A549 treated with Mapracorat at 1 μM for 4 hours (cell line): ENCODE data around the gene RANBP10. TPM values are rescaled to one million over a fixed set of nuclear protein-coding genes. Genes with fewer than 3 reads are reported as not detected.

Source experiments
- total RNA-seq: library from RNA; stranded (reverse); fragments of 200-300 nt; extraction: Qiagen RNA extraction; gene quantifications from 5 replicates; pipeline ENCODE4 v1.2.3, GENCODE V29; 2022

RANBP10 gene
- 8.0 to 9.6 TPM (median 8.5 TPM) in 5 replicates for total RNA-seq

DNA sequence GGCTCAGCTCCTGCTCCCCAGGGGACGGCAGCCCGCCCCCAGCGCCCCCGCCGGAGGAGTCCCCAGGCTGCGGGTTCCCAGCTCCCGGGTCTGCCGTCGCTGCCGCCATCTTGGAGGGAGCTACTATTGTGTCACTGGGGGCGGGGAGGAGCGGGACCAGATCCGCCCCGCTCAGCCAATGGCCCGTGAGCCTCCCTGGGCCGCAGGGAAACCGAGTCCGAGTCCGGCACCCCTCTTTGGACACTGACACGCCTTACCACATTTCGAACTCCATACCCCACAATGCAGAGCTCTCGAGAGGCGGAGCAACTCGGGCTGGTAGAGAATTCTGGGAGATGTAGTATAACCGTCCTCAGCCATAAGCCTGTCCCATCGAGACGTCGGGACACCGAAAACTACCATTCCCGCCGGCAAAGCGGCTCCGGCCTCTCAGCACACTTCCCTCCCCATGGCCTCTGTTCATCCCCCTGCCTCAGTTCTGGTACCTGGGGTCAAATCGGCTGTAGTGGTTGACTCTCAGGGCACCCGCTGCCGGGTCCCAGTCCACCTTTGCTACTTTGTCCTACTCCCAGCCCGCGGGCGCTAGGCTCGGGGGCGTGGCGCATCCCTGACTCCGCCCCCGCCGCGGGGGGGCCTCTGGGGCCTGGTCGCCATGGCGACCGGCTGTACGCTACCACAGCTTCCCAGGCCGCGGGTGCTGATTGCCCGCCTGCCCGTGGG lies at the start of gene RANBP10, which contains the start of gene TSNAXIP1:
Gene RANBP10 (minus strand): TSS at position 133 of the 720 bp plus-strand sequence. CDS start 24 bp downstream, at position 109.
Gene TSNAXIP1 (plus strand): TSS at position 462 of the 720 bp plus-strand sequence. CDS start 261 bp downstream, outside the sequence.

DNA sequence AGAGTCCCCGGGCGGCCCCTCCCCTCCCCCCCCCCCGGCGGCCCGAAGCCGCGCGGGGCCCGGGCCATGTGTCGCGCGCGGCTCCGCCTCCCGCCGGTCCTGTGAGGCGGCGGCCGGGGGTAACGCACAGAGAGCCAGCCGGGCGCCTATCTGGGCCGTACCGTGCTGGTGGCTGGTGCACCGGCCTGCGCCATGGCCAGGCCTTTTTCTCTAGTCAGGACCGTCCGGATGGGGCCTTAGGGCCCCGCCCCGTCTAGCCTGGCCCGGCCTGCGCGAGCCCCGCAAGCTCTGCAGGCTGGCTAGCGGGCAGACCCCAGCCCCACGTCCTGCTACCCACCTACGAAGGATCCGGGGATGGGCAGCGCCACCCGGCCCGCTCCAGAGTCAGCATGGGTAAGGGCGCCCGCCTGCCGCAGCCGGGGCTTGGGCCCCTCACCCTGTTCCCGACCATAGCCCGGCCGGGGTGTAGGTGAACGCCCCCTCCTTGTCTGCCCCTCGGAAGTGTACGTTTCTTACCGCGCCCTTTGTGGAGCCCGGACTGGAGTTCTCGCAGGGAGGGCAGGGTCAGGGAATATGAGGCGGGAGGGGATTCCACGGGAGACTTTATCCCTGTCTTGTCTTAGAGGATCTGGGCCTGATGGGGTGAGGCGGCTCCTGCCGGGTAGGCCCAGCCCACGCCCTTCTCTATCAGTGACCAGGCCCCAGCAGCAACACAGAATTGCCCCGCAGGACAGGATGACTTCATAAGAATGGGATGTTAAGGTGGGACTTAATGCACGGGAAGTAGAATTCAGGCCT lies 40.9 kb upstream of the RANBP10 start, which contains the start of gene CENPT:
Gene CENPT (minus strand): TSS at position 630 of the 798 bp plus-strand sequence. CDS start 13,834 bp downstream, outside the sequence.

DNA sequence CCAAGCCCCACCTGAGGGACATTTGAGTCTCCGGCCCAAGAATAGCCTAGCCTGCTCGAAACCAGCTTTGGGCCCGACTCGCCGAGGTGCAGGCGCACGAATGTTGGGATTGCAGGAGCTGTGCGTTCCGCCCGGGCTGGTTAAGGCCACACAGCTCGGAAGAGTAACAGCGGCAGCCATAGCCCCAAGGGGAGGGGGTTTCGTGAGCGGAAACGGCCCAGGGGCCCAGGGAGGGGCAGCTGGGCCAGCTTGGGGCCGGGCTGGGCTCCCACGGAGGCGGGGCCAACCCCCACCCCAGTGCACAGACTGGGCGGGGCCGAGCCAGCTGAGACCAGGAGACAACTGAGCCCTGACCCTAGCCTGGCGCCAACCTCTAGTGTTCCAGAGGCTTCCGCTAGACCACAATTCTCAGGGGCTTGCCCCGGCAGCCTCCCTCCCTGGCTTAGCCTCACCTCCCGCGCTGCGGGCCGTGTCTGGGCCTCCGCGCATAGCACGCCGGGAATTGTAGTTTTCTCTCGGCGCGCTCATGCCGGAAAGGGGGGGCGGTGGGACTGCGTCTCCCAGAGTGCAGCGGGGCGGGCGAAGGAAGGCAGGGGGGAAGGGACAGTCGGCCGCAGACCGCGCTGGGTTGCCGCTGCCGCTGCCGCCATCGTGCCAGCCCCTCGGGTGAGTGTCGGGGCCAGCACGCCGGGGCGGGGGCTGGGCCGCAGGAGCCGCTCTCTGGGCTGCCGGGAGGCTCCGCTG lies 40.1 kb upstream of the RANBP10 start, which contains the start of gene NUTF2:
Gene NUTF2 (plus strand): TSS at position 614 of the 744 bp plus-strand sequence. CDS start 18,198 bp downstream, outside the sequence.

DNA sequence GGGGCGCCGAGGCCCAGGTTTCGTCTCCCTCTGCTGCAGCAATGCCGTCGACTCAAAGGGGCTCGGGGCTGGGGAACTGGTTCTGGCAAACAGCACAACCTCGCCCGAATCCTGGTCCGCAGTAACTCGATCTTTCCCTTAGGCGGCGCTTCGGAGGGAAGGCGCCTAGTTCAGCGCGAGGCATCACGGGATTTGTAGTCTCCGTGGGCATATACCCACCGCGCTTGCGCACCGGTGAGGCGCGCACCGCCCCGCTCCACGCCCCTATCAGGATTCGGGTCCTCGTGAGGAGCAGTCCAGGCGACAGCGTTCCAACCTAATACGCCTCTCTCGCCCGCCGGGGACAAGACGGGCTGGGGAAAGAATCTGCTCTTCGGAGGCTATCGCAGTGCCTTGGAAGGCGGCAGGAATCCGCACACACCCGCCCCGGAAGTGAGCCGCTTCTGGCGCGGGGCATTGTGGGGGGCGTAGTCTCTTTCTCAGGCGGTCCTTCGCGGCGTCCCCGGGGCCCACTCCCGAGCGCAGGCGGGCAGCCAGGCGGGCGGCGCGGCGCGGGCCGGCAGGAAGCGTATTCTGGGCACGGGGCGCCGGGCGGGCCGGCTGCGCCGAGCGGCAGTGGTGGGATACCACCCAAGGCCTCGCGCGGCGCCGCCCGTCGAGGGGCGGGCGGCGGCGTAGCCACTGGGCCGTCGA lies 35.6 kb upstream of the RANBP10 start, which contains the start of gene THAP11:
Gene THAP11 (plus strand): TSS at position 505 of the 693 bp plus-strand sequence. CDS start 235 bp downstream, outside the sequence.

DNA sequence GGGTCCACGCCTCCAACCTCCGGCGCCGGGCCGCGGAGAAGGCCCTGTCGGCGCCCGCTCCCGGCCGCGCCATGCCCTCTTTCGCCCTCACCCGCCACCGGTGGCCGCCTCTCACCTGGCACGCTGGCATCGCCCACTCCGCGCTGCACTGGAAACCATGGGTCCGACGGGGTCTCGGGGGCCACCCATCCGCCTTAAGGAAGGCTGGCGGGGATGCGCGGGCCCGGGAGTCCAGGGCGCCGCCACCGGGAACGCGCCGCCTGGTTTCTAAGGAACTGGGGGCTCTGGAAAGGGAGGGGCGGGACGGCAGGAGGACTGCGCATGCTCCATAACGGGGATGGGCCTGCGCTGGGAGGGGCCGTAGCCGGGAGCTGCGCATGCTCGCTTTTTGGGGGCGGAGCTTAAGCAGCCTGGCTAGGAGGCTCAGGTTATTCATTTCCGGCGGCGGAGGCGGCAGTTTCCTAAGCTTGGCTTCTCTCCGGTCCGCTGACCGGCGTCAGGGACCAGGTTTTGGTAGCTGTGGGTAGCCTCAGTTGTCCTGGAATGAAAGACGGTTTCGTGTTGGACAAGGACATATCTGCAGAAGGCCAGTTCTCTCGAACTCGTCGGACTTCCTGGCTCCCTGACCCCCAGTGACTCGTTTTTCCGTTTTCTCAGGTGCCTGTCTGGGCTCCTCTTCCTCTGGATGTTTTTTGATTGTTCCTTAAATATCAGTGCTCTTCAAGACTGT lies 87.1 kb downstream of the RANBP10 start, which contains the start of gene GFOD2:
Gene GFOD2 (minus strand): TSS at position 269 of the 730 bp plus-strand sequence. CDS start 33,601 bp downstream, outside the sequence.

Other genes with a start within 250 kb of the RANBP10 start
- gene CTCF, start 244.0 kb downstream of the RANBP10 start, total RNA-seq: 32.0 to 34.9 TPM (median 33.5 TPM) in 5 replicates
- 1.3 to 3.5 TPM (median 2.1 TPM) in 5 replicates for gene CARMIL2, start 161.4 kb downstream of the RANBP10 start, total RNA-seq
- gene ACD, start 146.3 kb downstream of the RANBP10 start, total RNA-seq: 25.9 to 36.9 TPM (median 36.1 TPM) in 5 replicates
- gene PARD6A, start 145.6 kb downstream of the RANBP10 start, total RNA-seq: 1.3 to 2.8 TPM (median 2.2 TPM) in 5 replicates
- gene ENKD1, start 139.8 kb downstream of the RANBP10 start, total RNA-seq: 6.9 to 12.7 TPM (median 10.0 TPM) in 5 replicates
- 0.13 to 0.30 TPM in 2 of 5 replicates, not detected in the others for gene C16orf86, start 139.7 kb downstream of the RANBP10 start, total RNA-seq
- 15.7 to 16.7 TPM (median 15.9 TPM) in 5 replicates for gene GFOD2, start 87.2 kb downstream of the RANBP10 start, total RNA-seq
- 0.39 to 0.64 TPM (median 0.47 TPM) in 5 replicates for gene TSNAXIP1, start 329 bp upstream of the RANBP10 start, total RNA-seq
- 24.3 to 41.1 TPM (median 39.8 TPM) in 5 replicates for gene THAP11, start 35.8 kb upstream of the RANBP10 start, total RNA-seq
- gene NUTF2, start 40.4 kb upstream of the RANBP10 start, total RNA-seq: 226 to 277 TPM (median 235 TPM) in 5 replicates
- gene CENPT, start 41.1 kb upstream of the RANBP10 start, total RNA-seq: 23.7 to 32.7 TPM (median 28.6 TPM) in 5 replicates
- gene EDC4, start 66.5 kb upstream of the RANBP10 start, total RNA-seq: 53.8 to 72.4 TPM (median 64.2 TPM) in 5 replicates
- gene NRN1L, start 78.3 kb upstream of the RANBP10 start, total RNA-seq: 0.29 TPM in 1 of 5 replicates, not detected in the others
- gene PSKH1, start 86.7 kb upstream of the RANBP10 start, total RNA-seq: 11.1 to 17.4 TPM (median 14.4 TPM) in 5 replicates
- gene CTRL, start 125.3 kb upstream of the RANBP10 start, total RNA-seq: 1.3 to 1.9 TPM (median 1.4 TPM) in 5 replicates
- gene PSMB10, start 130.3 kb upstream of the RANBP10 start, total RNA-seq: 40.2 to 55.7 TPM (median 49.8 TPM) in 5 replicates
- 8.6 to 15.1 TPM (median 13.1 TPM) in 5 replicates for gene LCAT, start 137.6 kb upstream of the RANBP10 start, total RNA-seq
- gene SLC12A4, start 162.1 kb upstream of the RANBP10 start, total RNA-seq: 23.7 to 39.8 TPM (median 34.1 TPM) in 5 replicates
- gene DPEP3, start 173.9 kb upstream of the RANBP10 start, total RNA-seq: not detected in 5 replicates
- gene DPEP2, start 192.9 kb upstream of the RANBP10 start, total RNA-seq: not detected in 5 replicates
- not detected in 5 replicates for gene DPEP2NB, start 209.4 kb upstream of the RANBP10 start, total RNA-seq
- 17.7 to 20.1 TPM (median 20.0 TPM) in 5 replicates for gene DDX28, start 216.7 kb upstream of the RANBP10 start, total RNA-seq
- 14.5 to 17.1 TPM (median 16.6 TPM) in 5 replicates for gene DUS2, start 216.7 kb upstream of the RANBP10 start, total RNA-seq